IPS-15b (cell line): ENCODE data around the gene RPS6KA2.
"Not testable (repeated sequence)": the region's sequence is repeated elsewhere in the genome, so short reads cannot be mapped to it uniquely, and the experiment has no call there.

Experiments
- H3K27me3 ChIP-seq: one replicate; pipeline ENCODE4 v1.6.1; 2013; ENCODE audit warnings: low read length; ENCODE audit not compliant: control insufficient read depth, insufficient read depth
- H3K36me3 ChIP-seq: one replicate; pipeline ENCODE4 v1.6.1; 2013; ENCODE audit warnings: low read length; ENCODE audit not compliant: control insufficient read depth, insufficient read depth
- H3K4me1 ChIP-seq: one replicate; pipeline ENCODE4 v1.6.1; 2013; ENCODE audit warnings: mild to moderate bottlenecking, low read length; ENCODE audit not compliant: control insufficient read depth, insufficient read depth
- H3K4me3 ChIP-seq: one replicate; pipeline ENCODE4 v1.5.1; 2013; ENCODE audit warnings: low read depth, low read length
- H3K9ac ChIP-seq: one replicate; pipeline ENCODE4 v1.6.1; 2013; ENCODE audit warnings: low read depth, mild to moderate bottlenecking, low read length
- H3K9me3 ChIP-seq: one replicate; pipeline ENCODE4 v1.6.1; 2013; ENCODE audit warnings: mild to moderate bottlenecking, low read length; ENCODE audit not compliant: control insufficient read depth, insufficient read depth

The RPS6KA2 gene

DNA sequence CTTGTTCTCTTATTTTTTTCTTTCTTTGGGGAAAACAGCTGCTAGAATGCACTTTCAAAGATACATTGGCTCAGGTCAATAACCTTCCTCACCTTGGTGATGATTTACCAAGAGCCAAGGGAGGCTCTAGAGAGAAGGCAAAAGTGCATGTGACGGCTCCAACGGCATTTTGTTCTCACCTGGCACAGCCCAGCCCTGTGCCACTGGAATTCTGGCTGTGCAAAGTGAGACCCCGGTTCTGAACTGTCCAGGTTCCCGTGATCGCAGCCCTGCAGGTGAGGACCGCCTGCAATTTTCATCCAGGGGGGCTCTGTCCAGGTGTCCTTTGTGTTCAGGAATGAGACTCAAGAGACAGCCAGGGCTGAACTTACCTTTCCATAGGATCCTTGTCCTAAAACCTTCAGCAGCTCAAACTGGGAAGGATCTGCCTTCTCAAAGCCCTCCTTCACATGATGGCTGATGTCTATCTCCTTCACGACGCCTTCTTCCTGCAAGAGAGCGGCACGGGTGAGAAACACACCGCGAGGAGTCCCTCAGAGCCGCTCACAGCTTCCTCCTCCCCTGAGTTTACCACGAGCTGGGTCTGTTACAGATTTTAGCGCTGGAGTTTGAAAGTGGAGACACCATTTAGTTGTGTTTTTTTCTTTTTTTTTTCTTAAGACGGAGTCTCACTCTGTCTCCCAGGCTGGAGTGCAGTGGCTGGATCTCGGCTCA lies 88.6 kb downstream of the RPS6KA2 start:
- no peak overlapping the region for H3K9ac ChIP-seq
- no peaks in the 10 kb centered on the region for H3K9me3 ChIP-seq
- H3K4me1 ChIP-seq, result peaks cover 4% of the 10 kb centered on the region
- no peak overlapping the region for H3K4me3 ChIP-seq
- H3K36me3 ChIP-seq, result no peaks in the 10 kb centered on the region
- H3K27me3 ChIP-seq, result no peaks in the 10 kb centered on the region

DNA sequence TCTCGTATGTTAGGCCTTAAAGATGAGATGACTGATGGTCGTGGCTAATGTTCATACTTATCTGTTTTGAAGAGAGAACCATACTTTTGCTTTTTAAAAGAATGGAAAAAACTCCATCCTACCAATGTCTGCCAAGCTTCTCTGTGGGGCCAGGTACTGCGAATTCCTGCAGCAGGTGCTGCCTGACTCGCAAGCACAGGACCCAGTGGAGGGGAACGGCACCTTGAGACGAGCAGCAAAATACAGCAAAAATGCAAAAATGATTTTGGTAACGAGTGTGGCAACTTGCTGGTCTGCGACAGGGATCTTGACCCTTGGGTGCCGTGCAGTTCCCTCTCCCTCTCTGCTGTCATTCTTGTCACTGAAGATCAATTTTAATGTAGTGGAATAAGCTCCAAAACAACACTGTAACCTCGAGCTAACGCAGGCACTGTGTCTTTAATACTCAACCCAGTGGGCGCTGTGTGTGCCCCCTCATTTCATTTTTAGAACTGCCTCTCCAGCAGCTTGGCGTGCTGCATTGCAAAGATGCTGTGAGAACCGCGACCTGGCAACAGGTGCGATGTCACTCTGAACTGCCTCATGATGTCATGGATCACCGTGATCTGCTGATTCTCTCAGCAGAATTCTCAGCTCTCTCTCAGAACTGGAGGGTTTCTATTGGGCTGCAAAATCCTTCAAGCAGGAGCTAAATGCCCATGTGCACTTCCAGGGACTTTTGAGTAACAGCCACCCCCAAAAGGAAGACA lies 92.2 kb downstream of the RPS6KA2 start:
- no peak overlapping the region for H3K4me3 ChIP-seq
- H3K9ac ChIP-seq, result no peak overlapping the region
- no peaks in the 10 kb centered on the region for H3K4me1 ChIP-seq
- no peaks in the 10 kb centered on the region for H3K9me3 ChIP-seq
- no peaks in the 10 kb centered on the region for H3K27me3 ChIP-seq
- no peaks in the 10 kb centered on the region for H3K36me3 ChIP-seq

DNA sequence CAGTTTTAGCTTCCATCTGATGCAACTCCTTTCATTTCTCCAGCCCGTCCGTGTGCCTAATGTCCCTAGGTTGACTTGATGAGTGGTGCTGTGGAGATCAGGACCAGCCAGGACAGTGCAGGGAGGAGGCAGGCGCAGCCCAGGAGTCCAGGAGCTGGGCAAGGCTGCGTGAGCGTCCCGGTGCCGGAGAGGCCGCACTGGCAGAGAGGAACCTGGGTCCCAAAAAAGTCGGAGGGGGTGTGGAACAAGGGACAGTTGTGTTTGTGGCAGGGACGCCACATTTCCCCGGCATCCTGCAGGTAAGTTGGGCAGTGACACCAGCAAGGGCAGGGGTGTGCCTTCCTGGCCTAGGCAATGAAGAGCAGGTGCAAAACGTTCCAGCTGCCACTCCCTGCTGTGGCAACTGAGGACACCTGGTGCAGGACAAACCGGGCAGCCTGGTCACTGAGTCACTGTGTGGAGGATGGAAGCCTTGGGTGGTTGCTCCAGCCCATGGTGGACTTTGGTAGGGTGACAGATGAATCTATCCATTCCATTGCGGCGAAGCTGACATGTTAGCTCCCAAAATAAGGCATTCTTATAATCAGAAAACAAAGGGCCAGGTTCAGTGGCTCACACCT lies 93.7 kb downstream of the RPS6KA2 start:
- Histone ChIP-seq H3K36me3 (peaks cover 3% of the 10 kb centered on the region), H3K9me3 (no peaks in the 10 kb centered on the region), H3K27me3 (no peaks in the 10 kb centered on the region), H3K9ac (no peak overlapping the region), H3K4me1 (no peaks in the 10 kb centered on the region), H3K4me3 (no peak overlapping the region)

DNA sequence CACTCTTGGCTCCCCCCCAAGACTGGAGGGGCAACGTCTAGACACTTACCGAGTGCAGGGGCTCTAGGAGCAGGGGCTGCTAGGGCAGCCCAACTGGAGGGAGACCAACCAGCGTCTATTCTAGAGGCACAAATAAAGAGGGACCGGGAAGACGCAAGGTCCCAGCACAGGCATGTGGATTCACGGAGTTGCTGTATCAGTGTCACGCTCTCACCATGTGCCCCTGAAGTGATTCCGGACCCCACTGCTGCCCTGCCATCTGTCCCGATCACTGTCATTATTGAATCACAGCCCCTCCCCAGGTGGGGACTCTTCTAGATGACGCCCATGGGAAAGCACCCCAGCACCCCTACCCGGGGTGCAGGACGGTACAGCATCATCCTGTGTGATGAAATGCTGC lies 94.7 kb downstream of the RPS6KA2 start:
- Histone ChIP-seq H3K4me1 (no peaks in the 10 kb centered on the region), H3K27me3 (no peaks in the 10 kb centered on the region), H3K4me3 (no peak overlapping the region)

DNA sequence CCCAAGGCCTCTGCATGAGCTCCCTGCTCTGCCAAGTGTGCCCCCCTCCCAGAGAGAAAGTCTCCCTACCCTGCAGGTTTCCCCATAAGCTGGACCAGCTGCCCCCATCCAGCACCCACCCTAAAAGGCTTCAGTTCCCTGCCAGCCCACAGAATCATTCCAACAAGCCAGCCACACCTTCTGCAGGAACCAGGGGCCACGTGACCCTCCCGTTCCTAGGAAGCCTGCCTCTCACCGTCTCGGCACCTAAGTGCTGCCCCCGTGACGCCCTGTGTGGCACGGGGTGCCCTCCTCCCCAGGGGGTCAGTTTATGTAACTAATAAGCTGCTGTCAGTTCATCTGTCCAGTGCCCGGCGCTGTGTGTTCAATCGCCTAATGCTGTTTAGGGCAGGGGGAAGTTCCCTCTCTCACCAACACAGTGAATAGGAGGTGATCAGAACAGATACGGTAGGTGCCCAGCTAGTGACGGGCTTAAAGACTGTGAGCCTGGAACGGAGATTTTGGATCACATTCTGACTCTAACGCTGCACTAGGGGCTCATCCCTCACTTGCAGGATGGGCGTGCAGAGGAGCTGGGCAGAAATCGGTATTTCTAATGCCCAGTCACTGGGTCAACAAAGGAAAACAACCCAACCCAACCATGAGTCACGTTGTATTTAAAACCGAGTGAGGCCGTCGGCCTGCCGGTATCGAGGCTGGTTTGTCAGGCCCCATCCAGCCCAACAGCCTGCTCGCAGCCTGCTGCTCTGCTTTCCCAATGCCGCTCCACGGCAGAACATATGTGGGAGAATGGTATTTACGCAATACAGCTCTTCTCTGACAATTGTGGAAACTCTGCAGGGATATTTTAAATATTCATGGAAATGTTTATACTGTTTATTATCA lies 96.6 kb downstream of the RPS6KA2 start:
- H3K4me3 ChIP-seq, result no peak overlapping the region
- H3K9ac ChIP-seq, result no peak overlapping the region
- no peaks in the 10 kb centered on the region for H3K4me1 ChIP-seq
- peaks cover 3% of the 10 kb centered on the region for H3K36me3 ChIP-seq
- H3K27me3 ChIP-seq, result no peaks in the 10 kb centered on the region
- H3K9me3 ChIP-seq, result no peaks in the 10 kb centered on the region

More for the DNA sequence above, 94.7 kb downstream of the RPS6KA2 start:
- Histone ChIP-seq H3K9ac (no peak overlapping the region), H3K9me3 (no peaks in the 10 kb centered on the region), H3K36me3 (peaks cover 3% of the 10 kb centered on the region)

DNA sequence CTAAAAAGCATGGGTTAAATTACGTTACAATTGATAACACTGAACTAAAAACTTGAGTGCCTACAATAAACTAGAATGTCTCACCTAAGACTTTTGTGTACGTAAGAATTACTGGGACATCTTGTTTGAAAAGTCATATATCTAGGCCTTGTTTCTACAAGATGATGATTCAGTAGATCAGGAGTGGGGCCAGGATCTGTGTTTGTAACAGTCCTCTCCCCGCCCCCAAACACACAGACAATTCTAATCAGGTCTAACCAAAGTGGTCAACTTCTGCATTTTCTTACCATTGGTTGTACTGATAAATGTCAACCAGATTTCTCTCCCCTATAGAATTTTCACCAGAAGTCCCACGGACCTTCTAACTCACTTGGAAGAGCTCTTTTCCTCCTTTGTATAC lies 97.5 kb downstream of the RPS6KA2 start:
- Histone ChIP-seq H3K4me3 (no peak overlapping the region), H3K9me3 (no peaks in the 10 kb centered on the region), H3K9ac (no peak overlapping the region), H3K4me1 (no peaks in the 10 kb centered on the region), H3K36me3 (peaks cover 3% of the 10 kb centered on the region), H3K27me3 (no peaks in the 10 kb centered on the region)

DNA sequence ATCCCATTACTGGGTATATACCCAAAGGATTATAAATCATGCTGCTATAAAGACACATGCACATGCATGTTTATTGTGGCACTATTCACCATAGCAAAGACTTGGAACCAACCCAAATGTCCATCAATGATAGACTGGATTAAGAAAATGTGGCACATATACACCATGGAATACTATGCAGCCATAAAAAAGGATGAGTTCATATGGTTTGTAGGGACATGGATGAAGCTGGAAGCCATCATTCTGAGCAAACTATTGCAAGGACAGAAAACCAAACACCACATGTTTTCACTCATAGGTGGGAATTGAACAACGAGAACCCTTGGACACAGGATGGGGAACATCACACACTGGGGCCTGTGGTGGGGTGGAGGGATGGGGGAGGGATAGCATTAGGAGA lies 98.0 kb downstream of the RPS6KA2 start:
- not testable (repeated sequence) for H3K9me3 ChIP-seq, H3K27me3 ChIP-seq, H3K9ac ChIP-seq, H3K36me3 ChIP-seq, H3K4me1 ChIP-seq, H3K4me3 ChIP-seq

DNA sequence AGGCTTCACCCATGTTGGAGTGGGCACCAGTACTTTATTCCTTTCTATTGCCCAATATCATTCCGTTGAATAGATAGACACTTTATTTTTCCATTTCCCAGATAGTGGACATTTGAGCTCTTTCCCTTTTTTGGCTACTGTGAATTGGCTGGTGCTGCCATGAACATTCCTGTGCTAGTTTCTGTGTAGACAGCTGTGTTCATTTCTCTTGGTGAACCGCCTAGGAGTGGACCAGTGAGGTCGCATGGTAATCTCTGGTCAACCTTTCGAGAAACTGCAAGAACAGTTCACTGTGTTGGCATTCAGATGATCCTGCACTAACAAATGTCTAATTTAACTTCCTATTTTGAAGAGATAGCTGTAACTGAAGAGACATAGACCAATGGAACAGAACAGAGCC lies 99.2 kb downstream of the RPS6KA2 start:
- no peaks in the 10 kb centered on the region for H3K4me1 ChIP-seq
- no peak overlapping the region for H3K9ac ChIP-seq
- H3K4me3 ChIP-seq, result no peak overlapping the region
- no peaks in the 10 kb centered on the region for H3K9me3 ChIP-seq
- peaks cover 3% of the 10 kb centered on the region for H3K36me3 ChIP-seq
- H3K27me3 ChIP-seq, result no peaks in the 10 kb centered on the region

DNA sequence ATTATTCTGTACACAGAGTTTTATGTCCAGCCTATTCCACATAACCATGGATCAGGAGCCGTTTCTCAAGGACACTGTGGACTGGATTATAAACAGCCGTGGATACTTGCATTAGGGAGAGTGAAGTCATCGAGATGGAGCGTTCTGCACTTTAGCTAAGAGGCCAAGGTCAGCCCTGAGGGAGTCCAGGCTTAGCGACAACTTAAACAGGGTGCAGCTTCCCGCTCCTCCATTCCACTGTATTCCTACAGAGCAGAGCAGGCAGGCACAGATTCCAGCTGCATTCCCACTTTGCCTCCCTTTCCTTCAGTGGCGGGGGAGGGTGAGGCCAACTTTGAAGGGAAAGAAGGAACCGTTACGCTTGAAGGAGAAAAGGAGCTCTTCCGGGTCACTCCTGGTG lies 100.1 kb downstream of the RPS6KA2 start:
- Histone ChIP-seq H3K4me3 (no peak overlapping the region), H3K4me1 (no peaks in the 10 kb centered on the region), H3K9me3 (no peaks in the 10 kb centered on the region), H3K36me3 (peaks cover 3% of the 10 kb centered on the region), H3K9ac (no peak overlapping the region), H3K27me3 (no peaks in the 10 kb centered on the region)

DNA sequence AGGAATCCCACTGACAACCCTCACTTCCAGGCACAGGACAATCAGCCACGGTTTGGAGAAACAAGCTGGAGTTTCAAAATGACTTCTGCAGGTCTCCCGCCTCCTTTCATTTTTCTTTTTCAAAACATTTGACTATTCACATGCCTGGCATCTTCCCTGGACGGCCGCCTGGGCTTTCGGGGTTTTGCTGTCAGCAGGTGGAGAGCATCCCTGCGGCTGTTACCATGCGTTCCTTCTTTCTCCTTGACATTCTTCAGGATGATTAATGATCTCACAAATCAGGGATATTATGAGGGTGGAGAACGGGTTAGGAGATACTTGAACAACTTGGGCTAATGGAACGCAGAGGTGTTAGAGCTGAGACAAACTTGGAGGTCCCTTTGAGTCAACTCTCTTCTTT lies 101.5 kb downstream of the RPS6KA2 start:
- H3K9me3 ChIP-seq, result no peaks in the 10 kb centered on the region
- H3K36me3 ChIP-seq, result peaks cover 3% of the 10 kb centered on the region
- no peaks in the 10 kb centered on the region for H3K27me3 ChIP-seq
- no peak overlapping the region for H3K9ac ChIP-seq
- H3K4me1 ChIP-seq, result no peaks in the 10 kb centered on the region
- no peak overlapping the region for H3K4me3 ChIP-seq

DNA sequence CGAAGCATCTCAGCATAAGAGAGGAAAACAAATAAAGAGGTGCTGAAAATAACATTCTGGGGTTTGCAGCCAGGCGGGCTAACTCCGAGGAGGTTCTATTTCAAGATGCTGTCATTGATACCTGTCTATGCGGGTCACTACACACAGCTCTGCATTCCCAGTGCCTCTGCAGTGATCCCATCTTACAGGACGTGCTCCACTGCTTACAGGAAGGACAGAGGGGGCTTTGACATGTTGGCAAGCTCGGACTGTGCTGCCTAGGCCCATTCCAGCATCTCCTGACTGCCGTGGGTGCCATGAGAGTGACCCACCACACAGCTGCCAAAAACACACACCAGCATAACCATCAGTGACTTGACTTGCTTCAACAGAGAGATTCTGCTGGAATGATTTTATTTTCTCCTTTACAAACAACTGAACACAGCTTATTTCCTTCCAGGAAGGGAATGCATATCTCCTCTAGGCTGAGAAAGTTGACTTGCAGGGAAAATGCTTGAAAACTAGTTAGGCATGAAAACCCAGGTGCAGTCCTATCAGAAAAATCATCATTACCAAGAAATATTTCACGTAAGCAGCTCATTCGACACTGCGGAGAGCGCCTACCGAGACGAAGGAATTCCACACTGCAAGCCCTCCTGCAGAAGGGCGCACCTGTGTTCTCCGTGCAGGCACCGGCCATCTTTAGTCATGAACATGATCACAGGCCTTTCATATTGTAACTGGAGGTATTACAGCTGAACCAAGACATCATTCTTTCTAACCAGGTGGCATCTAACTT lies 103.1 kb downstream of the RPS6KA2 start:
- Histone ChIP-seq H3K27me3 (no peaks in the 10 kb centered on the region), H3K9ac (no peak overlapping the region), H3K9me3 (no peaks in the 10 kb centered on the region), H3K4me1 (no peaks in the 10 kb centered on the region), H3K36me3 (no peaks in the 10 kb centered on the region), H3K4me3 (no peak overlapping the region)
